GM12878 (cell line): ENCODE measurements around the gene REPIN1. TPM values are rescaled to one million over a fixed set of nuclear protein-coding genes. Genes with fewer than 3 reads are reported as not detected.

Experiments
- ATAC-seq: fragments of 200-7000 bp; cut with Tn5 transposase; 3 replicates; pipeline ENCODE4 v1.9.1; 2020; ENCODE audit warnings: mild to moderate bottlenecking, moderate library complexity
- BruUV-seq: library from RNA; stranded (reverse); fragments of 400-500 nt; replicated peaks from 2 replicates; lab custom pipeline; 2021; lab: Mats Ljungman, UMichigan
- CTCF ChIA-PET: fragments of 300-600 bp; sonication (Branson Sonifier 250); formaldehyde crosslinking; extraction: SDS; loops from one replicate; lab custom pipeline; 2021; ENCODE audit warnings: inconsistent platforms; lab: Yijun Ruan, JAX
- POLR2A ChIA-PET: fragments of 350-600 bp; formaldehyde crosslinking; extraction: SDS; loops from one replicate; lab custom pipeline; 2021; ENCODE audit warnings: inconsistent platforms; lab: Charles Lee
- RAD21 ChIA-PET: fragments of 300-600 bp; sonication (Branson Sonifier 250); formaldehyde crosslinking; loops from one replicate; lab custom pipeline; 2023; ENCODE audit warnings: antibody characterized with exemption; ENCODE audit not compliant: unreplicated experiment; lab: Charles Lee
- SMC1A ChIA-PET: fragments of 300-600 bp; sonication (Branson Sonifier 250); formaldehyde crosslinking; loops from one replicate; lab custom pipeline; 2023; ENCODE audit not compliant: unreplicated experiment, uncharacterized antibody; lab: Charles Lee
- DNase-seq: peaks from one replicate; pipeline ENCODE4 v3.0.0-alpha.2; 2011; ENCODE audit warnings: low read depth, low spot score
- FAIRE-seq: peaks from 3 replicates; lab custom pipeline; 2011; peaks lifted over from hg19 to GRCh38; lab: Jason Lieb, UNC
- H2AFZ ChIP-seq: 2 replicates; pipeline ENCODE4 v1.6.0; 2011; ENCODE audit warnings: low read depth, low read length, control low read depth; ENCODE audit not compliant: control insufficient read depth
- H3K27ac ChIP-seq: 2 replicates; pipeline ENCODE4 v1.5.1; 2011; ENCODE audit warnings: control low read depth; ENCODE audit not compliant: control insufficient read depth, insufficient read depth
- H3K27me3 ChIP-seq, 2 experiments: replicated peaks in 1 of 2; 2 replicates each; pipeline versions ENCODE4 v1.6.0 to v1.6.1; 2011; ENCODE audit warnings: low read length in 1 of 2; ENCODE audit not compliant: control insufficient read depth in 2 of 2, insufficient read depth in 2 of 2
- H3K36me3 ChIP-seq, 2 experiments: 2 replicates each; pipeline ENCODE4 v1.5.1; 2011; ENCODE audit warnings: low read length in 1 of 2; ENCODE audit not compliant: control insufficient read depth in 2 of 2, insufficient read depth in 2 of 2
- H3K4me1 ChIP-seq: 2 replicates; pipeline ENCODE4 v1.6.1; 2011; ENCODE audit warnings: mild to moderate bottlenecking, low read length, moderate library complexity, mixed read lengths; ENCODE audit not compliant: control insufficient read depth, insufficient read depth
- H3K4me2 ChIP-seq: 2 replicates; pipeline ENCODE4 v1.6.0; 2011; ENCODE audit warnings: control low read depth; ENCODE audit not compliant: control insufficient read depth, insufficient read depth
- H3K4me3 ChIP-seq: fragments of 200-600 bp; sonication (generic); 2 replicates; pipeline ENCODE4 v1.5.1; 2016
- H3K79me2 ChIP-seq: 2 replicates; pipeline ENCODE4 v1.6.0; 2011; ENCODE audit warnings: low read length; ENCODE audit not compliant: control insufficient read depth, insufficient read depth
- H3K9ac ChIP-seq: 2 replicates; pipeline ENCODE4 v1.8.0; 2011; ENCODE audit warnings: low read length, control low read depth, mixed read lengths; ENCODE audit not compliant: control insufficient read depth, insufficient read depth
- H3K9me3 ChIP-seq: replicated peaks from 3 replicates; pipeline ENCODE4 v1.5.1; 2011; ENCODE audit warnings: mild to moderate bottlenecking, low read length; ENCODE audit not compliant: control insufficient read depth, insufficient read depth
- H4K20me1 ChIP-seq: 2 replicates; pipeline ENCODE4 v1.6.0; 2011; ENCODE audit not compliant: control insufficient read depth, insufficient read depth
- BCLAF1 ChIP-seq: fragments of 450-650 bp; IDR thresholded peaks from 2 replicates; pipeline ENCODE4 v1.6.1; 2017; ENCODE audit warnings: antibody characterized with exemption, mild to moderate bottlenecking, moderate library complexity
- BMI1 ChIP-seq: fragments of 450-650 bp; IDR thresholded peaks from 2 replicates; pipeline ENCODE4 v1.6.1; 2016; ENCODE audit warnings: mild to moderate bottlenecking, moderate library complexity, borderline replicate concordance
- CBFB ChIP-seq: IDR thresholded peaks from 2 replicates; pipeline ENCODE4 v1.6.1; 2016; ENCODE audit warnings: antibody characterized with exemption, low read depth
- HDAC2 ChIP-seq: fragments of 200-600 bp; sonication (generic); IDR thresholded peaks from 2 replicates; pipeline ENCODE4 v1.6.1; 2017
- MLLT1 ChIP-seq: fragments of 450-650 bp; IDR thresholded peaks from 2 replicates; pipeline ENCODE4 v1.6.1; 2016; ENCODE audit warnings: mild to moderate bottlenecking
- RBBP5 ChIP-seq: fragments of 200-600 bp; sonication (generic); conservative IDR thresholded peaks from 2 replicates; pipeline ENCODE4 v1.6.1; 2016
- ZBTB11 ChIP-seq: fragments of 450-650 bp; formaldehyde crosslinking; IDR thresholded peaks from 2 replicates; pipeline ENCODE4 v1.5.0; 2022; ENCODE audit warnings: mild to moderate bottlenecking, missing genetic modification characterization
- WGBS: methylation state at CpG from one replicate; pipeline ENCODE4 v1.1.6; 2016; ENCODE audit warnings: low lambda C conversion rate; ENCODE audit not compliant: insufficient replicate concordance, insufficient coverage; ENCODE audit errors: missing lambda C conversion rate; 5-methylcytosine and 5-hydroxymethylcytosine counted together
- in situ Hi-C: fragments of 300-500 bp; cut with MboI; formaldehyde crosslinking; loops from 9 replicates; pipeline ENCODE4 v1.14.3; 2018; ENCODE audit warnings: mixed read lengths
- intact Hi-C: fragments of 100-400 bp; cut with micrococcal nuclease; formaldehyde crosslinking; loops from one replicate; pipeline ENCODE4 v1.14.2; 2022; ENCODE audit not compliant: unreplicated experiment
- polyA plus RNA-seq, 11 experiments: library from polyadenylated mRNA; depleted of rRNA in 4 of 11; unstranded in 6 of 11; stranded (reverse) in 5 of 11; fragments of >200 nt; fragmentation: Nextera tagmentation in 4 of 11; fragmentation: Illumina TruSeq in 1 of 11; extraction: Ambion mirVana in 4 of 11; extraction: Trizol in 1 of 11; gene quantifications; 1 replicate in 1 of 11; 2 replicates in 10 of 11; pipeline versions ENCODE4 v1.2.1 to v1.2.3, GENCODE V29; 2011 to 2016; ENCODE audit warnings: inconsistent platforms in 2 of 11, missing spikeins in 2 of 11, low read depth in 1 of 11
- total RNA-seq, 4 experiments: library from RNA; depleted of rRNA in 3 of 4; stranded (reverse); fragments of >200 nt in 3 of 4; fragmentation: Illumina TruSeq in 1 of 4; extraction: Trizol in 1 of 4; gene quantifications; 2 replicates each; pipeline versions ENCODE4 v1.2.1 to v1.2.3, GENCODE V29; 2013 to 2021

The REPIN1 gene
- total and polyA plus RNA-seq, 10 of the 15 experiments (the other 5 are each of a cell fraction or from before 2014, with no cell fraction given), result 5.1 to 172 (median 76.9) TPM

- DNase-seq (no peak), FAIRE-seq (no peak), ATAC-seq (no peak)
- no peaks in the 10 kb centered on the region for H3K79me2 ChIP-seq
- H3K4me1 ChIP-seq, result no peaks in the 10 kb centered on the region
- H3K9me3 ChIP-seq, result no peaks in the 10 kb centered on the region
- 90% methylated on average over 10 of the region's 10 CpGs for WGBS
- no peak overlapping the region for H3K9ac ChIP-seq
- H3K4me2 ChIP-seq, result no peak overlapping the region
- H3K27me3 ChIP-seq, result no peaks in the 10 kb centered on the region
- SMC1A ChIA-PET, result no interaction called here
- BruUV-seq, result no TSS peak
- CTCF ChIA-PET, result no interaction called here
- H4K20me1 ChIP-seq, result no peaks in the 10 kb centered on the region
- no peak overlapping the region for H3K4me3 ChIP-seq
- RAD21 ChIA-PET, result no interaction called here
- POLR2A ChIA-PET, result no interaction called here
- TF ChIP-seq HDAC2 (no peak), RBBP5 (no peak)
- no peak overlapping the region for H3K27ac ChIP-seq
- H3K36me3 ChIP-seq, result peaks cover 11% of the 10 kb centered on the region in 2 experiments
- intact Hi-C loops, result no loop called here
- no peak overlapping the region for H2AFZ ChIP-seq
- in situ Hi-C loops, result no loop called here
These were observed 35.0 kb upstream of the REPIN1 start for GRCh38 chr7:150333659-150334058.

GRCh38 chr7:150334108-150334507 lies 34.5 kb upstream of the REPIN1 start:
- in situ Hi-C loops, result no loop called here
- TF ChIP-seq ZBTB11 (CRISPR knock-in tag), result no peak
- TF ChIP-seq CBFB, result no peak
- no peak for TF ChIP-seq BMI1
- TF ChIP-seq BCLAF1, result no peak
- no peak for TF ChIP-seq MLLT1

More at GRCh38 chr7:150334108-150334507, 34.5 kb upstream of the REPIN1 start:
- Histone ChIP-seq H3K27ac (no peak overlapping the region), H3K27me3 (no peaks in the 10 kb centered on the region), H3K4me3 (no peak overlapping the region), H3K9ac (no peak overlapping the region), H2AFZ (no peak overlapping the region), H4K20me1 (no peaks in the 10 kb centered on the region), H3K36me3 (peaks cover 6 to 11% of the 10 kb centered on the region in 2 experiments), H3K9me3 (no peaks in the 10 kb centered on the region), H3K4me1 (no peaks in the 10 kb centered on the region), H3K4me2 (no peak overlapping the region), H3K79me2 (no peaks in the 10 kb centered on the region)
- BruUV-seq, result no TSS peak
- POLR2A ChIA-PET, result no interaction called here
- RAD21 ChIA-PET, result no interaction called here
- SMC1A ChIA-PET, result no interaction called here
- FAIRE-seq, result no peak
- no peak for DNase-seq
- CTCF ChIA-PET, result no interaction called here
- no peak for ATAC-seq
- WGBS, result 84% methylated on average over 8 of the region's 8 CpGs
- intact Hi-C loops, result no loop called here
